Measurements from ENCODE around the gene PELO. TPM values are rescaled to one million over a fixed set of nuclear protein-coding genes. Genes with fewer than 3 reads are reported as not detected.
"Not testable (repeated sequence)": the region's sequence is repeated elsewhere in the genome, so short reads cannot be mapped to it uniquely, and the experiment has no call there.

Gene PELO
- polyA plus RNA-seq (ENCODE audit: insufficient read length in 4 of 4): 10 to 100 TPM; 27.8 to 33.2 (median 30.8) TPM

DNA sequence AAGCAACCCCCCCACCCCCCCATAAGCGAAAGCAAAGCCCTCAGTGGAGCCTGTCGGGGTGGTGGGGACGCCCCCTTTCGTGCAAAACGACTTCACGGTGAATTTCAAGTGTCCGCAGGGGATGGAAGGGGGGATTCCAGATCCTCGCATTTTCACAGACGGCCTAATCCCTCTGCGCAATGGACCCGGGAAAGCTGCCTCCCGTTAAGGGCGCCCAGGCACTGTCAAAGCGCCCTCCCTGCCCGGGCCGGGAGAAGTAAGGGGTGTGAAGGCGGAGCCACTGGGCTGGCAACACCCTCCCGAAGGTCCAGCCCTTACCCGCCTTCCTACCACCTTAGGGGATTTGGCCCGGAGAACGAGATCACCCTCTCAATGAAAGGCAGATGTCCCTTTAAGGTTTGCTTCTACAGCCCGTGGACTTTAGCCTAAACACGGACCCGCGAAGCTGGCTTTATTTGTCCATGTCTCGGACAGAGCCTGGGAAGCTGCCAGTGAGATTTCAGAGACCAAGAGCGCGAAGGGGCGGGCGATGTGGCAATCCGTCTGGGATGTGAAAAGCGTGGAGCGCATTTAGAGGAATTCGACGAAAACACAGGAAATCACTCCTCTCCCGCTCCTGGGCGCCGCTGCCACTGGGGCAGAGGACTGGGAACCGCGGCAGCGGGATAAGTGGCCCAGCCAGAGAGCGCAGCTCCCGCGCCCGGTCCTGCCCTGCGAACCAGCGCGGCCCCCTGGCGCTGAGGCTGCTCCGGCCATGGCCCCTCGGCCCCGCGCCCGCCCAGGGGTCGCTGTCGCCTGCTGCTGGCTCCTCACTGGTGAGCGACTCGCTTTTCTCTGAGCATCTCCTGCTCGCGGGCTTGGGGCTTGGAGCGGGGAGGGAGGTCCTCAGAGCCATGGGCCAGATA is at the start of gene PELO, which contains the start of gene ITGA1:
Gene PELO (plus strand): TSS at position 317 of the 905 bp plus-strand sequence. CDS start 12,479 bp downstream, outside the sequence.
Gene ITGA1 (plus strand): TSS at position 317 of the 905 bp plus-strand sequence. CDS start 438 bp downstream, at position 755.
- DNase-seq (ENCODE audit: low read depth in 4 of 4, low spot score in 3 of 4): peak in 1 of 4 donors; percentile 65

DNA sequence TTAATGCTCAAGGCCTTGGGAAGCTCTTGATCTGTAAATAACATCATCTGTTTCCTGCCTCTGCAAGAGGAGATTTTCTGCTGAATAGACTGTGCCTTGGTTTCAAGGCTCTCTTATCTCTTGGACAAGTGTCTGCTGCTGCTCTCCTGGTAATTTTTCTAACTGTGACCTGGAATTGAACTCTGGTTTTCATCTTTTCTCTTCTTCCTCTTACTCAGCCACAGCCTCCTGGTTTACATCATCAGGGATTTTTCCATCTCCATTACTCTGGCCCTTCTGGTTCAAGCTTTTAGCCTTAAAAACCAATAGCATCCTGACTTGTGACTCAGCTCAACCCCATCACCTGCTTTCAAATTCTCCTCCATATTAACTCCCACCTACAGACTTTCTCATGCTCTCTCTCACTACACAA is 49.6 kb upstream of the PELO start:
- DNase-seq (ENCODE audit: low read depth in 4 of 4, low spot score in 3 of 4): no peak

GRCh38 chr5:52740007-52740406 is 47.7 kb upstream of the PELO start:
- no peak for DNase-seq (ENCODE audit: low read depth in 4 of 4, low spot score in 3 of 4)

GRCh38 chr5:52743012-52743411 is 44.7 kb upstream of the PELO start:
- DNase-seq (ENCODE audit: low read depth in 4 of 4, low spot score in 3 of 4): no peak

DNA sequence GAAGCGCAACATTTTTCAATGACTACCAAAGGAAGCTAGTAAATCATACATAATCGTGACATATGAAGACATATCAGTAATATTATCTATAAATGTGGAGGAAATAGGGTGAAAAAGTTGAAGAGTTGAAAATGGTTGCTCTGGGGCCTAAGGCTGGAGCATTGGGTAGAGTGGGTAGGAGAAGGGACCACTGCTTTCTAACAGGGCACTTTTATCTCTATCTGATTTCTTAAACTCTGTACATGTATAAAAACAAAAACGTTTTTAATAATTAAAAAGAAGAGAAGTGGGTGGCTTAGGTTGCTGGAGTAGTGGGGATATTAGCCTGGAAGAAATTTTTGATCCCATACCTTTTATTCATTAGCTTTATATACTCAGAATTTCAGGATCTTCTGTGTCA is 44.2 kb upstream of the PELO start:
- DNase-seq (ENCODE audit: low read depth in 4 of 4, low spot score in 3 of 4): no peak

- DNase-seq (ENCODE audit: low read depth in 4 of 4, low spot score in 3 of 4): no peak
Observed at GRCh38 chr5:52743970-52744369, 43.7 kb upstream of the PELO start.

- not testable (repeated sequence) for DNase-seq (ENCODE audit: low read depth in 4 of 4, low spot score in 3 of 4)
Observed at GRCh38 chr5:52744867-52745458, 42.8 kb upstream of the PELO start.

- no peak for DNase-seq (ENCODE audit: low read depth in 4 of 4, low spot score in 3 of 4)
Observed at GRCh38 chr5:52746539-52746938, 41.2 kb upstream of the PELO start.

- DNase-seq (ENCODE audit: low read depth in 4 of 4, low spot score in 3 of 4): no peak
Observed at GRCh38 chr5:52748590-52748989, 39.1 kb upstream of the PELO start.

GRCh38 chr5:52749666-52750065 is 38.0 kb upstream of the PELO start:
- no peak for DNase-seq (ENCODE audit: low read depth in 4 of 4, low spot score in 3 of 4)

DNA sequence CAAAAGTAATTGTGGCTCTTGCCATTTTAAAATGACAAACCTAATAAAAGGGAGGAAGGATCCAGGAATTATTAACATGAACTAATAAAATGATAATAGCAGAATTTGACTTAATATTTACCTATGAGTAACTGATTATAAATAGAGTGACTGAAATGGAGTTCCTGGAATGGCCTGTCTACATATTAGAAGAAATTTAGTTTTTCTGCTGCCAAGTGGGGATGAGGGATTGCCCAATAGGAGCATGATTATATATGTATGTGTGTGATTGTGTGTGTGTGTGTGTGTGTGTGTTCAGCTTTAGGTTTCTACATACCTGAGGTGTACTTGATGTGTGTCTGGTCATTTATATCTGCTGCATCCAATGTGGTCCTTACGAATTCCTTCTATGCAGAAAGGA is 36.6 kb upstream of the PELO start:
- no peak for DNase-seq (ENCODE audit: low read depth in 4 of 4, low spot score in 3 of 4)

DNA sequence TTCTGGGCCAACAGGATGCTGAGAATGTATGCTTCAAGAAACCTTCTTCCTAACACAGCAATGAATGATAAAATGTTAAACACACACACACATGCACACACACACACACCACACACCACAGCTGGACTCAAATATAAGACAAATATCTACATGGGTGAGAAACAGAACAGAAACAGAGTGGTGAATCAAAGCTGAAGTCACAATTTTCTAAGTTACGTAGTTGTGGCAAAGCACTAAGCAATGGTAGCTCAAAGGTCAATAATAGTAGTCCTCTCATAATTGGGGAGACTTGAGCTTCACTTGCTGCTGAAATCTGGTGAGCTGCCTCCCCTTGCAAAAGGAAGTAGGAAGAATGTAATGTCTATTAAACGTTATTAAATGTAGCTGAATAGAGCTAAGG is 33.7 kb upstream of the PELO start:
- DNase-seq (ENCODE audit: low read depth in 4 of 4, low spot score in 3 of 4): no peak

GRCh38 chr5:52757527-52757926 is 30.2 kb upstream of the PELO start:
- DNase-seq (ENCODE audit: low read depth in 4 of 4, low spot score in 3 of 4): no peak

- DNase-seq (ENCODE audit: low read depth in 4 of 4, low spot score in 3 of 4): no peak
Observed at GRCh38 chr5:52758014-52758413, 29.7 kb upstream of the PELO start.

GRCh38 chr5:52759331-52759730 is 28.4 kb upstream of the PELO start:
- no peak for DNase-seq (ENCODE audit: low read depth in 4 of 4, low spot score in 3 of 4)

DNA sequence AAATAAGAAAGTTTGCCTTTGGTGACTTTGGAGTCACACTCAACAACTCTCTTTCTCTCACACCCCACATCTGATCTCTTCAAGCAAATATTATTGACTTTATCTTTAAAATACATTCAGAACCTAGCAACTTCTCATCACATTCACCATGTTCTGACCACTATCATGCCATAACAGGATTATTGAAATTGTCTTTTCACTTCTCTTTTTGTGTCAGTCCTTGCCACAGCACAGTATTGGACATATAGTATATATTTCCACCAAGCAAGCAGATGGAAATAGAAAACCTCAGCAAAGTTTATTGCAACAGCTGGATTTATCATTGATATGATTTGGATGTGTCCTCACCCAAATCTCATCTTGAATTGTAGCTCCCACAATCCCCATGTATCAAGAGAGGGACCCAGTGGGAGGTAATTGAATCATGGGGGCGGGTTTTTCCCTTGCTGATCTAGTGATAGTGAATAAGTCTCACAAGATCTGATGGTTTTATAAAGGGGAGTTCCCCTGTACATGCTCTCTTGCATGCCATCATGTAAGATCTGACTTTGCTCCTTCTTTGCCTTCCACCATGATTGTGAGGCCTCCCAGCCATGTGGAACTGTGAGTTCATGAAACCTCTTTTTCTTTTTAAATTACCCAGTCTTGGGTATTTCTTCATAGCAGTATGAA is 26.9 kb upstream of the PELO start:
- no peak for DNase-seq (ENCODE audit: low read depth in 4 of 4, low spot score in 3 of 4)

DNA sequence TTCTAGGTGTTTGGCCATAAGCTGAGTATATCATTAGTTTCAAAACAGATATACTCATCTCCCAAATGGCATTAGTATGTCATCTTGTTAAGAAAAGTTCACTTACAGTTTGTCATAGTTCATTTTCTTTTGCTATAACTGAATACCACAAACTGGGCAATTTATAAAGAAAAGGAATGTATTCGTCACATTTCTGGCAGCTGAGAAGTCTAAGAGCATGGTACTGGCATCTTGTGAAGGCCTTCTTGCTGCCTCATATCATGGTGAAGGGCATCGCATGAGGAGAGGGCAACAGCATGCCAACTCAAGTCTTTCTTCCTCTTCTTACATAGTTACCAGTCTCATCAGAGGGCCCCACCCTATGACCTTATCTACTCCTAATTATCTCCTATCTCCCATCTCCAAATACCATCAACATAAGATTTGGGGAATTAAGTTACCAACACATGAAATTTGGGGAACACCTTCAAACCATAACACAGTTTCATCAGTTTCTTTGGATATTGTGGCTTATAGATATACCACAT is 20.4 kb upstream of the PELO start:
- DNase-seq (ENCODE audit: low read depth in 4 of 4, low spot score in 3 of 4): no peak

DNA sequence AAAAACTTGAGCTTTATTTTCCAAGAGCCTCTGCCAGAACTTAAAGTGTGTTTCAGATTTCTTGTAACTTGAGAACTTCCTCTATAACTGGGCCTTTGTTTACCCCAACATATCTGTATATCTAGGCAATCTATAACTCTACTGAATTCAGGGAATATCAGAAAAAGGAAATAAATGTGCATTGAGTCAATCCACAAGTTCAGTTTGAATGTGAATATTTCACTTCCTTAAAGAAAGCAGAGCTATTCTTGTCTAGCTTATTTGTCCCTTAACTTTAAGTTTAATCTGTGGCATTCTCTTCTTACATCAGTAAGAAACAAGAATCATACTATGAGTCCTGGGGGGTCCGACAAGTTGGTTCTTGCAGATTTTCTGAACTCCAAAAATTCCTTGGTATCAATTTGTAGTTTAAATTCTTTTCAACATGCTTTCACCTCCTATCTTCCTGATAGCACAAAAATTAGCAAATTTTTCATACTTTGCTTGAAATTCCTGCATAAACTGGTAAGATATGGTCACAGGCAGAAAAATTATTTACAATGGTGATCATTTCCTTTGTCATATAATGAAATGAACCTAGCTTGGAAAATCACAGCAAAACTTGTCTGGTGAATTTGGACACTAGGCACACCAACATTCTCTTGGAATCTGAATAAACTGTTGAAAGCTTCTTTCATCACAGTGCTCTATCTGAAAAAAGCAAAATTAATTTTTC is 19.8 kb upstream of the PELO start:
- no peak for DNase-seq (ENCODE audit: low read depth in 4 of 4, low spot score in 3 of 4)

DNA sequence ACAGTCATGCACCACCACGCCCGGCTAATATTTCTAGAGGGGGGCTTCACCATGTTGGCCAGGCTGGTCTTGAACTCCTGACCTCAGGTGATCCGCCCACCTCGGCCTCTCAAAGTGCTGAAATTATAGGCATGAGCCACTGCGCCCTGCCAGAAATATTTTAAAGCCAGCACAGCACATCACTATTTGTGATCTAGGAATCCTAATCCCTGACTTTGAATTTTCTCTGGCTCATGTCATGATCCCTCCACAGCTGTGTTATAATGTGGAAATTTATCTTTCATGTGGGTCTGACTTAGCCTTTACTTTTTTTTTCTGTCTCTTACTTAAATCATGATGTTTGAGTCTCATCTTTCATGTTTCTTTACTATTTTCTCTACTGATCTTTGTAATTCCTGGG is 18.7 kb upstream of the PELO start:
- DNase-seq (ENCODE audit: low read depth in 4 of 4, low spot score in 3 of 4): no peak

- no peak for DNase-seq (ENCODE audit: low read depth in 4 of 4, low spot score in 3 of 4)
Observed at GRCh38 chr5:52770287-52770939, 17.3 kb upstream of the PELO start.

All from left renal pelvis (tissue), 4 donors.